GM12865 (cell line): ENCODE results near the gene SLC6A6.
A peak's percentile ranks its signal among the peaks of the same experiment; 100 is the strongest.

ENCODE experiments used
- DNase-seq: peaks from one replicate; pipeline ENCODE4 v3.0.0; 2010; ENCODE audit warnings: low read depth
- H3K4me3 ChIP-seq: 2 replicates; pipeline ENCODE4 v1.5.1; 2011; ENCODE audit warnings: mild to moderate bottlenecking, low read depth, low read length, control low read depth
- TF ChIP-seq, protein P1 (sequence below): IDR thresholded peaks from 2 replicates; pipeline ENCODE4 v1.5.1; 2011; ENCODE audit warnings: low read length, control low read depth, low read depth, inconsistent platforms; ENCODE audit not compliant: insufficient read depth; ENCODE audit errors: missing control alignments

Gene SLC6A6

DNA sequence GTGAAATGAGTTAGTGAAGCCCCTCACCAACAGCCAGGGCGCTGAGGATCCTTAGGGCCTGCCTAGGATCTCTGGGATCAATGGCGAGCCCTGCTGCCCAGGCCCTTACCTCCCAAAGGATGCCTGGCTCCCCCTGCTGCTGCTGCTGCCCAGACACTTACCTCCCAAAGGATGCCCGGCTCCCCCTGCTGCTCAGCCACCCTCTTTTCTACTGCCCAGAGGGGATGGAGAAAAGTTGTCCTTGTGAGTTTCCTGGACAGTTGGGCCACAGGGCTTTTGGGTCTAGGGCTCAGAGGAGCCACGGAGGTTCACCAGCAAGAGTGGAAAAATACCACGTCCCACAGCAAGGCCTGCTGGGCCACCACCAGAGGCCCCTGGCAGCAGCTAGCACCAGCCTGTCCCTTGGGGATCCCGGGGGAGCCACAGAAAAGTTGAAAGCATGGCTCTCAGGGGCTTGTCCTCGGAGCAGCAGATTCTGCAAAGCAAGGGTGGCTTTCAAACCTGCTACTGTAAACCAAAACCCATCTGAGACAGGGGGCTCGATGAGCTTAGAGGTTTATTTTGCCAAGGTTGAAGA lies 59.4 kb downstream of the SLC6A6 start:
- no peak overlapping the region for H3K4me3 ChIP-seq
- TF ChIP-seq, protein P1, sequence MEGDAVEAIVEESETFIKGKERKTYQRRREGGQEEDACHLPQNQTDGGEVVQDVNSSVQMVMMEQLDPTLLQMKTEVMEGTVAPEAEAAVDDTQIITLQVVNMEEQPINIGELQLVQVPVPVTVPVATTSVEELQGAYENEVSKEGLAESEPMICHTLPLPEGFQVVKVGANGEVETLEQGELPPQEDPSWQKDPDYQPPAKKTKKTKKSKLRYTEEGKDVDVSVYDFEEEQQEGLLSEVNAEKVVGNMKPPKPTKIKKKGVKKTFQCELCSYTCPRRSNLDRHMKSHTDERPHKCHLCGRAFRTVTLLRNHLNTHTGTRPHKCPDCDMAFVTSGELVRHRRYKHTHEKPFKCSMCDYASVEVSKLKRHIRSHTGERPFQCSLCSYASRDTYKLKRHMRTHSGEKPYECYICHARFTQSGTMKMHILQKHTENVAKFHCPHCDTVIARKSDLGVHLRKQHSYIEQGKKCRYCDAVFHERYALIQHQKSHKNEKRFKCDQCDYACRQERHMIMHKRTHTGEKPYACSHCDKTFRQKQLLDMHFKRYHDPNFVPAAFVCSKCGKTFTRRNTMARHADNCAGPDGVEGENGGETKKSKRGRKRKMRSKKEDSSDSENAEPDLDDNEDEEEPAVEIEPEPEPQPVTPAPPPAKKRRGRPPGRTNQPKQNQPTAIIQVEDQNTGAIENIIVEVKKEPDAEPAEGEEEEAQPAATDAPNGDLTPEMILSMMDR, result peak; percentile 64
- peak; percentile 56 for DNase-seq

DNA sequence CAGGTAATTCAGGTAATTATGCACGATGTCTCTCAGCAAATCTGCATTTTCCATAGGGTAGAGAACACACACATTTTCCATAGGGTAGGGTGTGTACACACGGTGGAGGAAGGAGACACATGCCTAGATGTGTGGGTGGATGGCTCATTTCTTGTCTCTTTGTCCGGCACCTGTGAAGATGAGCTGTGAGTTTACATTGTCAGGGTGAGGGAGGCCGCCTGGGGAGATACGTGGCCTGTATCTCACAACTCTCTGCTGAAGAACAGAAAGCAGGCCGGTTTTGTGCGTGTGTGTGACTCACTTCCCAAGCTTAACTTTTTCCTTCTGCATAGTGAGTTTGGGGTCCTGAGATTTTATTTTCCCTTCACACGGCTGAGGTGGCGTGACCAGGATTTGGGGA lies 60.3 kb downstream of the SLC6A6 start:
- no peak for DNase-seq
- TF ChIP-seq, protein P1, result no peak
- no peak overlapping the region for H3K4me3 ChIP-seq

DNA sequence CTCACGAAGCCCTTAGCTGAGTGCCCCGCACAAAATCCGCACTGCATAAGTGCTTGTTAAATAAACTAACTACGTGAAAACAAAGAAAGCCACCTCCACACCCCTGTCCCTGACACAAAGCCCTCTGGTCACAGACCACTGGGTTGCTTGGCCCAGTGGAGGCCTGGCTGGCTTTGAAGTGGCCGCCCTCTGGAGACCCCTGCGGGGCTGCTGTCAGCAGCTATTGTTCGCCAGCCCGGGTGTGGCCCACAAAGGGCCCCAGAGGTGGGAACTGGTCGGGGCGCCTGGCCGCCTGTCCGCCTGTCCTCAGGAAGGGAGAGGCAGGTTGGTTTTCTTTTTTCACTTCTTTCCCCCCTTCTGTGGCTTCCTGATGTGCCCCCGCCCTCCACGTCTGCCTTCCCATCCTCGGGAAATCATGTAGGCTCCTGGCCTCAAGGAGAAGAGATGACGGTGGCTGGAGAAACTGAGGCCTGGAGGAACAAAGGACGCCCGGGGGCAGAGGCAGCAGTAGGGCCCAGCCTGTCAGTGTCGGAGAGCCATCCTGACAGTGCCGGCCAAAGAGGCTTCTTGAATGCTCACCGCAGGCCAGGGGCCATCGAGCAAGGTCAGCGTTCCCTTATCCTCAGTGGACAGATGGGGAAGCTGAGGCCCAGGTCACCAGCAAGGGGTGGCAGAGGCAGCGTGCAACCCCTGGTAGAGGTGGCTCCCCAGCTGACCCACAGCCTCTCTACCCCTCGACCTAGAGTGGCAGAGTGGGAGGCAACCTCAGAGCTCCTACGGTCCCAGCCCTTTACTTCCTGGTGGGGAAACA lies 61.1 kb downstream of the SLC6A6 start:
- TF ChIP-seq, protein P1, result no peak
- H3K4me3 ChIP-seq, result no peak overlapping the region
- no peak for DNase-seq

DNA sequence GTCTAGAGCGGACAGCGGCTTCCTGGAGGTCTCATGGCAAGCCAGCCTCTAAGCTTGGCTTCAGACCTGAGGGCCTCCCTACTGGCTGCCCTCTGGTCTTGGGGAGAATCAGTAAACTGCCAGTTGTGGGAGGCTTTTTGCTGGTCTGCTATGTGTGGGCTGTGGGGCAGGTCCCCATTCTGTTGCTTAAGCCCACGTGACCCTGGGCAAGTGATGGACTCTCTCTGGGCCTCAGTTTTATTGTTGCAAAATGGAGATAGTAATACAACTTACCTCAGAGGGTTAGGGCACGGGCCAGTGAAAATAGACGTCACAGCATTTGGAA lies 61.7 kb downstream of the SLC6A6 start:
- H3K4me3 ChIP-seq, result no peak overlapping the region
- no peak for DNase-seq
- TF ChIP-seq, protein P1, result no peak

DNA sequence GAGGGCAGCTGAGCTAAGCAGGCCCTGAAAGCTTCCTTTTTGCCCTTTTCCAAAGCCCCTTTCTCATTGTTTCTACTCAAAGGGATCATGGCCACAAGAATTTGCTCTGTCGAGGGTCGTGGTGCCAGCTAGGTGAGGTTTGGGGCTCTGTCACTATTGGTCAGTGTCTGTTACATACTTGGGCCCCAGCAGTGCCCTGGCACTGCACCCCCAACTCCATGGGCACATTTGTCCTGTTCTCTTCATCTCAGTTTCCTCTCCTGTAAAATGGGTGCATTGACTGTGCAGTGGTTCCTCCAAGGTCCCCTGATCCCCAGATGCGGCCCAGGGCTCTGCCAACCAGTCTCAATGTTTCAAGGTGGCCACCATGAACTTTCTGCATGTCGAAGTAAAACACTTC lies 62.1 kb downstream of the SLC6A6 start:
- H3K4me3 ChIP-seq, result no peak overlapping the region
- TF ChIP-seq, protein P1, result no peak
- no peak for DNase-seq

DNA sequence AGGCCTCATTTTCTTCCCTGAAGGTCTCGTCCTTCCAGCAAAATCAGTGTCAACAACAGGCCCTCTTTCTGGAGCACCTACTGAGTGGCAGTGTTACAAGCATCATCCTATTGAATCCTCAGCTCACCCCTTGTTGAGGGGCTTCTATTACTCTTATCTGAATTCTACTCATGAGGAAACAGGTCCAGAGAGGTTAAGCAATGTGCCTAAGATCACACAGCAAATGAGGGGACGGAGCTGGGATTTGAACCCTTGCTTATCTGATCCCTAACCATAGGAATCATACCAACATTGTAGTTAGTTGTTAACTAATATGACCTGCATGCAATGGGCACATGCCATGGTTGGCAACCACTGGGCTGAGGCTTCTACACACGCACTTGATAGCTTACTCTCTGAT lies 63.0 kb downstream of the SLC6A6 start:
- TF ChIP-seq, protein P1, result no peak
- no peak overlapping the region for H3K4me3 ChIP-seq
- no peak for DNase-seq
